Activated CD4-positive, alpha-beta memory T cell treated with anti-CD3 and anti-CD28 coated beads for 36 hours (primary cell): ENCODE results near the gene JAML. TPM values are rescaled to one million over a fixed set of nuclear protein-coding genes. Genes with fewer than 3 reads are reported as not detected.
A peak's percentile ranks its signal among the peaks of the same experiment; 100 is the strongest.

ENCODE experiments used
- CTCF ChIA-PET: fragments of 350-600 bp; sonication (Branson Sonifier 250); formaldehyde crosslinking; loops from one replicate; lab custom pipeline; 2021; ENCODE audit warnings: antibody characterized with exemption, inconsistent platforms; lab: Charles Lee
- POLR2A ChIA-PET: fragments of 350-600 bp; sonication (Branson Sonifier 250); formaldehyde crosslinking; loops from one replicate; lab custom pipeline; 2021; ENCODE audit warnings: antibody characterized with exemption; lab: Charles Lee
- DNase-seq: peaks from one replicate; pipeline ENCODE4 v3.0.0-alpha.2; 2020
- H3K27ac Mint-ChIP-seq: one replicate; pipeline ENCODE4 v1.8.0; 2021; ENCODE audit warnings: mixed read lengths
- H3K27me3 Mint-ChIP-seq: one replicate; pipeline ENCODE4 v1.8.0; 2021; ENCODE audit warnings: mixed read lengths
- H3K36me3 Mint-ChIP-seq: one replicate; pipeline ENCODE4 v1.8.0; 2021; ENCODE audit warnings: mixed read lengths
- H3K4me1 Mint-ChIP-seq: one replicate; pipeline ENCODE4 v1.8.0; 2021; ENCODE audit warnings: low read depth, mixed read lengths
- H3K4me3 Mint-ChIP-seq: one replicate; pipeline ENCODE4 v1.8.0; 2021; ENCODE audit warnings: mild to moderate bottlenecking, mixed read lengths
- H3K9me3 Mint-ChIP-seq: one replicate; pipeline ENCODE4 v1.8.0; 2021; ENCODE audit warnings: mixed read lengths
- intact Hi-C: fragments of 100-400 bp; cut with micrococcal nuclease; formaldehyde crosslinking; loops from one replicate; pipeline ENCODE4 v1.15.1; 2023
- total RNA-seq, 2 experiments: library from RNA; stranded (reverse); gene quantifications; one replicate each; pipeline ENCODE4 v1.2.3, GENCODE V29; 2021

Gene JAML
- total RNA-seq, 2 experiments from 2014 or later, result 155 to 163 TPM

- Mint-ChIP-seq H3K4me1 (peaks cover 3% of the 10 kb centered on the region), H3K27me3 (peaks cover 39% of the 10 kb centered on the region), H3K4me3 (peak overlapping the region; percentile 78), H3K9me3 (no peaks in the 10 kb centered on the region), H3K27ac (no peak overlapping the region), H3K36me3 (no peaks in the 10 kb centered on the region)
- CTCF ChIA-PET, result interaction anchor here (0.6 to 5.5 kb wide), 16 partner anchors 11 to 344 kb away, joined by 3 to 101 read pairs (median 5); partner anchors contain the start of gene CD3D
- peak; percentile 95 for DNase-seq
- POLR2A ChIA-PET, result interaction anchor here (0.8 kb wide), 1 partner anchor 26 kb away, joined by 5 read pairs; no protein-coding TSS in a partner anchor
- intact Hi-C loops, result loop anchor here (1.0 to 5.0 kb wide), 7 partner anchors 26 to 421 kb away; partner anchors contain the start of genes CD3D, CD3G and UBE4A
Observed at GRCh38 chr11:118145285-118146227, 79.3 kb downstream of the JAML start.

GRCh38 chr11:118144301-118145268, 80.2 kb downstream of the JAML start:
- H3K27ac Mint-ChIP-seq, result no peak overlapping the region
- ChIA-PET POLR2A (interaction anchor here (0.8 kb wide), 1 partner anchor 27 kb away, joined by 5 read pairs; no protein-coding TSS in a partner anchor), CTCF (interaction anchor here (0.6 to 5.5 kb wide), 18 partner anchors 8 to 345 kb away, joined by 3 to 101 read pairs (median 5); partner anchors contain the start of gene SCN4B)
- DNase-seq, result no peak
- no peak overlapping the region for H3K4me3 Mint-ChIP-seq
- H3K27me3 Mint-ChIP-seq, result peaks cover 38% of the 10 kb centered on the region
- peaks cover 3% of the 10 kb centered on the region for H3K4me1 Mint-ChIP-seq
- no peaks in the 10 kb centered on the region for H3K9me3 Mint-ChIP-seq
- intact Hi-C loops, result loop anchor here (1.0 to 5.0 kb wide), 7 partner anchors 27 to 422 kb away; partner anchors contain the start of genes CD3D, CD3G and UBE4A
- H3K36me3 Mint-ChIP-seq, result no peaks in the 10 kb centered on the region

Other genes starting within 250 kb of the JAML start
- 100 to 1,000 TPM; 114 to 117 TPM for gene IL10RA, start 238.6 kb downstream of the JAML start, total RNA-seq
- gene TMPRSS4, start 147.9 kb downstream of the JAML start, total RNA-seq, result not detected
- under 1 TPM; 0.22 to 0.40 TPM for gene SMIM35, start 138.0 kb downstream of the JAML start, total RNA-seq
- under 1 TPM; 0.22 to 0.36 TPM for gene SCN4B, start 72.2 kb downstream of the JAML start, total RNA-seq
- gene SCN2B, start 48.4 kb downstream of the JAML start, total RNA-seq, result not detected
- 10 to 100 TPM; 47.3 to 49.0 TPM for gene MPZL3, start 27.4 kb upstream of the JAML start, total RNA-seq
- 10 to 100 TPM; 15.8 to 17.8 TPM for gene MPZL2, start 39.3 kb upstream of the JAML start, total RNA-seq
- 100 to 1,000 TPM; 476 to 488 TPM for gene CD3E, start 79.7 kb upstream of the JAML start, total RNA-seq
- 100 to 1,000 TPM; 321 to 346 TPM for gene CD3D, start 117.7 kb upstream of the JAML start, total RNA-seq
- gene CD3G, start 119.3 kb upstream of the JAML start, total RNA-seq, result 100 to 1,000 TPM; 137 to 138 TPM
- gene UBE4A, start 134.6 kb upstream of the JAML start, total RNA-seq, result 10 to 100 TPM; 39.1 to 40.4 TPM
- gene ATP5MG, start 176.6 kb upstream of the JAML start, total RNA-seq, result 100 to 1,000 TPM; 298 to 306 TPM
- gene KMT2A, start 211.5 kb upstream of the JAML start, total RNA-seq, result 10 to 100 TPM; 61.5 to 72.4 TPM